ENCODE data around the gene KCNA4.
"Not testable (repeated sequence)": the region's sequence is repeated elsewhere in the genome, so short reads cannot be mapped to it uniquely, and the experiment has no call there.

The KCNA4 gene

DNA sequence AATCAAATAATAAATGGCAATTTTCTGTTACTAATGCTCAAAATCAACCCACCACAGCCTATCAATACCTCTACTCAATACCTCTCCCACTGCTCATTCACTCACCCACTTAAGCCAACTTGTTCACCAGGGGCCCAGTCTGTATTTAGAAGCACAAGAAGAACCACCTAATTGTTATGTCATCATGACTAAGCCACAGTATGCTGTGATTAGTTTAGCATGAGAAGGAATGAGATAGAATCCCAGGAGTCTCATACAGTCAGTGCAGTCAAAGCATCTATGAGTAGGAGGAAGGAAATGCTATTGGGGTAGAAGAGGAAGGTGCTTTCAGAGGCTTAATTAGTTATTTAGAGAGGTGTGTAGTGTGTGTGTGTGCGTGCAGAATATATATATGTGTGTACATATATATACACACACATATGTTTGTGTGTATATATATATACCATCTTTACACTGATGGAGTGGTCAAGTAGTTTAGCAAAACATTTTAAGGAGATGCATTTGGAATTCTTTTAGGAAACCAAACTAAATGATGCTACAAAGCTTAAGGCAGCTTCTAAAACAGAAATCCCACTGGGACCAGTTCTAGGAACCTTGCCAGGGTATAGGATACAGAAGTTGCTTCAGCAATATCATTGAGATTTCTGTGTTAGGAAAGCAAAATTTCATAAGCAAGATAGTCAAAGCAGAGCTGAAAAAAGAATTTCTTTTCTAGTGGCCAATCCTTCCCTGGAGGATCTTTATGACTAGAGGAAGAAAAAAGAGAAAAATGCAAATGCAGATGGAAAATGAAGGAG, 27.5 kb downstream of the KCNA4 start:
- no peak overlapping the region for H2AFZ ChIP-seq (ENCODE audit: low read depth)
- no peaks in the 10 kb centered on the region for H4K20me1 ChIP-seq (ENCODE audit: insufficient read depth)
- H3K36me3 ChIP-seq (ENCODE audit: insufficient read depth) = no peaks in the 10 kb centered on the region
- no peak overlapping the region for H3K27ac ChIP-seq
- TF ChIP-seq, protein P1, sequence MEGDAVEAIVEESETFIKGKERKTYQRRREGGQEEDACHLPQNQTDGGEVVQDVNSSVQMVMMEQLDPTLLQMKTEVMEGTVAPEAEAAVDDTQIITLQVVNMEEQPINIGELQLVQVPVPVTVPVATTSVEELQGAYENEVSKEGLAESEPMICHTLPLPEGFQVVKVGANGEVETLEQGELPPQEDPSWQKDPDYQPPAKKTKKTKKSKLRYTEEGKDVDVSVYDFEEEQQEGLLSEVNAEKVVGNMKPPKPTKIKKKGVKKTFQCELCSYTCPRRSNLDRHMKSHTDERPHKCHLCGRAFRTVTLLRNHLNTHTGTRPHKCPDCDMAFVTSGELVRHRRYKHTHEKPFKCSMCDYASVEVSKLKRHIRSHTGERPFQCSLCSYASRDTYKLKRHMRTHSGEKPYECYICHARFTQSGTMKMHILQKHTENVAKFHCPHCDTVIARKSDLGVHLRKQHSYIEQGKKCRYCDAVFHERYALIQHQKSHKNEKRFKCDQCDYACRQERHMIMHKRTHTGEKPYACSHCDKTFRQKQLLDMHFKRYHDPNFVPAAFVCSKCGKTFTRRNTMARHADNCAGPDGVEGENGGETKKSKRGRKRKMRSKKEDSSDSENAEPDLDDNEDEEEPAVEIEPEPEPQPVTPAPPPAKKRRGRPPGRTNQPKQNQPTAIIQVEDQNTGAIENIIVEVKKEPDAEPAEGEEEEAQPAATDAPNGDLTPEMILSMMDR (conservative IDR thresholded peaks at IDR 0.05; ENCODE audit: low read depth, low read length) = no peak
- H3K79me2 ChIP-seq (ENCODE audit: insufficient read depth, low read depth) = no peaks in the 10 kb centered on the region
- no peaks in the 10 kb centered on the region for H3K27me3 ChIP-seq (ENCODE audit: insufficient read depth, low read depth)
- H3K9ac ChIP-seq = no peak overlapping the region
- no peak overlapping the region for H3K4me2 ChIP-seq
- no peak overlapping the region for H3K4me3 ChIP-seq (IDR thresholded peaks at IDR 0.05; ENCODE audit: insufficient read depth, low read depth, low read length)
- H3K4me1 ChIP-seq (ENCODE audit: low read depth, poor library complexity, severe bottlenecking) = no peaks in the 10 kb centered on the region

DNA sequence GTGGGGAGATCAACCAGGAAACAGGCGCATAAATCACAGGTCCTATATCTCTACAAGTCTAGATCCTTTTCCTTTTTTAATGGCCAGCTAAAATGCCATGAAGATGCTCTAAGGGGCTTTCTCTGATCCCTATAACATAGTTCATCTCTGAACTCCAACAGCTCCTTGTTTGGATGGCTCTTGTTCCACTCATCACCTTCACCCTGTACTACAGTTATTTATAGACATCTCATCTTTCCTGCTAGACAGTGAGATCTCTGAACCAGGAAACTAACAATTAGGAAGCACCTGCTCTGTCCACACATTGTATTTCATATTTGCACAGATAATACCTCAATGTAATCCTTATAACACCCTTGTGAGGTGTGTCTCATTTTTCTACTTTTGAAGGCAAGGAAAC, 31.6 kb downstream of the KCNA4 start:
- H3K27me3 ChIP-seq (ENCODE audit: insufficient read depth, low read depth) = no peaks in the 10 kb centered on the region
- H4K20me1 ChIP-seq (ENCODE audit: insufficient read depth) = no peaks in the 10 kb centered on the region
- H3K4me1 ChIP-seq (ENCODE audit: low read depth, poor library complexity, severe bottlenecking) = no peaks in the 10 kb centered on the region
- no peak overlapping the region for H2AFZ ChIP-seq (ENCODE audit: low read depth)
- H3K27ac ChIP-seq = no peak overlapping the region
- TF ChIP-seq, protein P1 (conservative IDR thresholded peaks at IDR 0.05; ENCODE audit: low read depth, low read length) = no peak
- H3K4me2 ChIP-seq = no peak overlapping the region
- H3K4me3 ChIP-seq (IDR thresholded peaks at IDR 0.05; ENCODE audit: insufficient read depth, low read depth, low read length) = no peak overlapping the region
- H3K9ac ChIP-seq = no peak overlapping the region
- H3K36me3 ChIP-seq (ENCODE audit: insufficient read depth) = no peaks in the 10 kb centered on the region
- no peaks in the 10 kb centered on the region for H3K79me2 ChIP-seq (ENCODE audit: insufficient read depth, low read depth)

DNA sequence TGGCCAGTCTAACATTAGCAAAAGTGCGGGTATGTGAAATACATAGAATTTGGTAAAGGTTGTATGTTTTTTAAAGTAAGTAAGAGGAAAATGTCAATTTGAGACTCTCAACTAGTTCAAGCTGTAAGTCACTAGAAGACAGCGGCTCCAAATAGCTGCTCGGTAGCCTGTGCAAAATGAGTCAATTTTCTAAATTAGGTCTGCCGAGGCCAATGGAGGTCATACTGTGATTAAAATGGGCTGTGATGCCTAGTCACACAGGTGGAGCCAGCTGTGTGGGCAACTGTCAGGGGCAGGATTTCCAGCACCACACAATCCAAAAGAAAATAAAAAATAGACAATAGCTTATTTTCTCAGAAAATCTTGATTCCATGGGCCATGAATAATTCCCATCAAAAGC, 32.3 kb downstream of the KCNA4 start:
- no peak overlapping the region for H3K4me2 ChIP-seq
- TF ChIP-seq, protein P1 (conservative IDR thresholded peaks at IDR 0.05; ENCODE audit: low read depth, low read length) = no peak
- no peak overlapping the region for H3K9ac ChIP-seq
- no peak overlapping the region for H3K27ac ChIP-seq
- no peaks in the 10 kb centered on the region for H3K79me2 ChIP-seq (ENCODE audit: insufficient read depth, low read depth)
- no peak overlapping the region for H3K4me3 ChIP-seq (IDR thresholded peaks at IDR 0.05; ENCODE audit: insufficient read depth, low read depth, low read length)
- H3K27me3 ChIP-seq (ENCODE audit: insufficient read depth, low read depth) = no peaks in the 10 kb centered on the region
- no peaks in the 10 kb centered on the region for H3K4me1 ChIP-seq (ENCODE audit: low read depth, poor library complexity, severe bottlenecking)
- no peak overlapping the region for H2AFZ ChIP-seq (ENCODE audit: low read depth)
- no peaks in the 10 kb centered on the region for H4K20me1 ChIP-seq (ENCODE audit: insufficient read depth)
- no peaks in the 10 kb centered on the region for H3K36me3 ChIP-seq (ENCODE audit: insufficient read depth)

DNA sequence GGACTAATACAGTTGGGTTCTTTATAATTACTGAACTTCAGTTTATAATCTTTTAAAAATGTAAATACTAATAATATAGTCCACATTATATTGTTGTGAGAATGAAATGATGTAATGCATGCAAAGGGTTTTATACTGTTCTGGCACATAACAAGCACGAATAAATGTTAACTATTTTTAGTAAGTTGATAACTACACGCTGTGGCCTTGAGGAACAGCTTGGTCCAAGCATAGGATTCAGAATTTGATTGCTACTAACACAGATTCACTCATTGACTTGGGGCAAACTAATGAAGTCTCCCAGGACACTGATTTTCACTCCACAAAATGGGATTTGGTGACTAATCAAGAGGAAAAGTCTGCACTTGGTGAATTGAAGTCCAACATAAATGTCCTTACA, 38.3 kb downstream of the KCNA4 start:
- H3K4me3 ChIP-seq (IDR thresholded peaks at IDR 0.05; ENCODE audit: insufficient read depth, low read depth, low read length) = no peak overlapping the region
- no peaks in the 10 kb centered on the region for H3K79me2 ChIP-seq (ENCODE audit: insufficient read depth, low read depth)

DNA sequence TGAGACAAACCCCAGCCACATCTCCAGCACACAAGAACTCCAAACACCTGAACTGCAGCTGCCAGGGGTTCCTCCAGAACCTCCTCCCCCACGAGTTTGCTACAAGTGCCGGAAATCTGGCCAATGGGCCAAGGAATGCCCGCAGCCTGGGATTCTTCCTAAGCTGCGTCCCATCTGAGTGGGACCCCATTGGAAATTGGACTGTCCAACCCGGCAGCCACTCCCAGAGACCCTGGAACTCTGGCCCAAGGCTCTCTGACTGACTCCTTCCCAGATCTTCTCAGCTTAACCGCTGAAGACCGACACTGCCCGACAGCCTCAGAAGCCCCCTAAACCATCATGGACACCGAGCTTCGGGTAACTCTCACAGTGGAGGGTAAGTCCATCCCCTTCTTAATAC, 41.2 kb downstream of the KCNA4 start:
- not testable (repeated sequence) for H3K4me2 ChIP-seq; H3K36me3 ChIP-seq (ENCODE audit: insufficient read depth); H3K79me2 ChIP-seq (ENCODE audit: insufficient read depth, low read depth); H4K20me1 ChIP-seq (ENCODE audit: insufficient read depth); H3K9ac ChIP-seq; H3K27me3 ChIP-seq (ENCODE audit: insufficient read depth, low read depth); H3K27ac ChIP-seq; H2AFZ ChIP-seq (ENCODE audit: low read depth); H3K4me3 ChIP-seq (IDR thresholded peaks at IDR 0.05; ENCODE audit: insufficient read depth, low read depth, low read length); H3K4me1 ChIP-seq (ENCODE audit: low read depth, poor library complexity, severe bottlenecking)

More for the DNA sequence above, 38.3 kb downstream of the KCNA4 start:
- Histone ChIP-seq H3K4me2 (no peak overlapping the region), H3K27ac (no peak overlapping the region), H2AFZ (ENCODE audit: low read depth) (no peak overlapping the region), H3K27me3 (ENCODE audit: insufficient read depth, low read depth) (no peaks in the 10 kb centered on the region), H3K4me1 (ENCODE audit: low read depth, poor library complexity, severe bottlenecking) (no peaks in the 10 kb centered on the region), H3K36me3 (ENCODE audit: insufficient read depth) (no peaks in the 10 kb centered on the region), H3K9ac (no peak overlapping the region), H4K20me1 (ENCODE audit: insufficient read depth) (no peaks in the 10 kb centered on the region)
- TF ChIP-seq, protein P1 (conservative IDR thresholded peaks at IDR 0.05; ENCODE audit: low read depth, low read length) = no peak

All from KMS-11 (cell line).